Skeletal muscle tissue (tissue), 4 donors: Measurements from ENCODE around the gene TMEM106A. TPM values are rescaled to one million over a fixed set of nuclear protein-coding genes. Genes with fewer than 3 reads are reported as not detected.
"Not testable (repeated sequence)": the region's sequence is repeated elsewhere in the genome, so short reads cannot be mapped to it uniquely, and the experiment has no call there.

Experiments
- H3K27ac ChIP-seq: one replicate; pipeline ENCODE4 v1.7.0; 2013; ENCODE audit warnings: mild to moderate bottlenecking, low read depth, low read length, inconsistent platforms
- H3K27me3 ChIP-seq, 3 donors: one replicate each; pipeline ENCODE4 v1.7.0; 2013; ENCODE audit warnings: low read length in 3 of 3; ENCODE audit not compliant: control insufficient read depth in 3 of 3, insufficient read depth in 3 of 3
- H3K36me3 ChIP-seq, 3 donors: one replicate each; pipeline ENCODE4 v1.7.0; 2013; ENCODE audit warnings: low read length in 3 of 3; ENCODE audit not compliant: control insufficient read depth in 3 of 3, insufficient read depth in 3 of 3
- H3K4me1 ChIP-seq, 3 donors: one replicate each; pipeline ENCODE4 v1.7.0; 2013; ENCODE audit warnings: low read length in 3 of 3, mild to moderate bottlenecking in 3 of 3; ENCODE audit not compliant: control insufficient read depth in 3 of 3, insufficient read depth in 3 of 3
- H3K4me3 ChIP-seq, 3 donors: one replicate each; pipeline ENCODE4 v1.7.0; 2013; ENCODE audit warnings: low read length in 3 of 3
- H3K9ac ChIP-seq, 3 donors: one replicate each; pipeline ENCODE4 v1.7.0; 2013; ENCODE audit warnings: low read length in 3 of 3, mild to moderate bottlenecking in 3 of 3, moderate library complexity in 2 of 3, low read depth in 1 of 3
- H3K9me3 ChIP-seq, 3 donors: one replicate each; pipeline ENCODE4 v1.7.0; 2013; ENCODE audit warnings: low read length in 3 of 3; ENCODE audit not compliant: control insufficient read depth in 3 of 3
- total RNA-seq: library from RNA; depleted of rRNA; stranded (reverse); fragments of >200 nt; gene quantifications from one replicate; pipeline ENCODE4 v1.2.3, GENCODE V29; 2014
- donor health status: Osteomylitis.

TMEM106A gene
- total RNA-seq, 1 donor from 2014 or later: 5.2 TPM

DNA sequence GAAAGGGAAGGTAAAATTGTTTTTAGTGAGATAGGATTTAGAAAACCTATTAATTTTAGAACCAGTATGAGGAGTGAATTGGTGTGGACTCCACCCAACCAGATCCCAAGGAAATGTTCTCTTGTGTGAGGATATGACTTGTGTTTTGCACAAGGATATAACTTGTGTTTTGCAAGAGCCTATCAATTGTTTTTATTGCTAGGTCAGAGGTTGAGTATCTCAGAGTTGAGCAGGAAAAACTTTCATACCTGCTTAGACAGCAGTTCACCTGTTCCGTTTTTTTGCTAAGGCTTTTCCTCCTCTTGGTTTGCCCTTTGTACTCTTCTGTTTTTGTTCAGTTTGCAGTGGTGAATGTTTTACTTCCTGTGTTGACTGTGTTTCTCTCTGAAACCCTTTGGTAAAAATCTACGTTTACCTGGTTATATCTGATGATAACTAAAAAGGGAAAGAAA, 35.5 kb upstream of the TMEM106A start:
- H3K4me1 ChIP-seq: peaks cover 31 to 32% (median 31%) of the 10 kb centered on the region in 3 donors
- peak overlapping the region in 2 of 3 donors; percentile 13 to 46 for H3K9ac ChIP-seq
- H3K9me3 ChIP-seq: no peaks in the 10 kb centered on the region
- peak overlapping the region; percentile 22 for H3K27ac ChIP-seq
- H3K4me3 ChIP-seq: no peak overlapping the region
- H3K27me3 ChIP-seq: no peaks in the 10 kb centered on the region
- peaks cover 22 to 41% (median 29%) of the 10 kb centered on the region in 3 donors for H3K36me3 ChIP-seq

DNA sequence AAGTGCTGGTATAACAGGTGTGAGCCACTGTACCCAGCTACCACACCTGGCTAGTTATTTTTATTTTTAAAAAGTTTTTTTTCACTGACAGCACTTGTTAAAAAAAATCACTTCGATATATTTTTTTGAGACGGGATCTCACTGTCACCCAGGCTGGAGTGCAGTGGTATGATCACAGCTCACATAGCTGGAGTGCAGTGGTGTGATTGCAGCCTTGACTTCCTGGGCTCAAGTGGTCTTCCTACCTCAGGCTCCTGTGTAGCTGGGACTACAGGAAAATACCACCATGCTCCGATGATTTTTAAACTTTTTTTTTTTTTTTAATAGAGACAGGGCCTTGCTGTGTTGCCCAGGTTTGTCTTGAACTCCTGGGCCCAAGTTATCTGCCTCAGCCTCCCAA, 27.8 kb upstream of the TMEM106A start:
- no peaks in the 10 kb centered on the region for H3K4me1 ChIP-seq
- H3K27me3 ChIP-seq: no peaks in the 10 kb centered on the region
- H3K4me3 ChIP-seq: no peak overlapping the region
- no peak overlapping the region for H3K27ac ChIP-seq
- no peak overlapping the region for H3K9ac ChIP-seq
- H3K9me3 ChIP-seq: no peaks in the 10 kb centered on the region
- peaks cover 26 to 34% (median 29%) of the 10 kb centered on the region in 3 donors for H3K36me3 ChIP-seq

DNA sequence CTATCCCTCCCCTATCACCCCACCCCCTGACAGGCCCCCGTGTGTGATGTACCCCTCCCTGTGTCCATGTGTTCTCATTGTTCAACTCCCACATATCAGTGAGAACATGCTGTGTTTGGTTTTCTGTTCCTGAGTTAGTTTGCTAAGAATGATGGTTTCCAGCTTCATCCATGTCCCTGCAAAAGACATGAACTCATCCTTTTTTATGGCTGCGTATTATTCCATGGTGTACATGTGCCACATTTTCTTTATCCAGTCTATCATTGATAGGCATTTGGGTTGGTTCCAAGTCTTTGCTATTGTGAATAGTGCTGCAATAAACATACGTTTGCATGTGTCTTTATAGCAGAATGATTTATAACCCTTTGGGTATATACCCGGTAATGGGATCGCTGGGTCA, 25.0 kb upstream of the TMEM106A start:
- H3K9ac ChIP-seq, H3K4me1 ChIP-seq, H3K4me3 ChIP-seq, H3K27ac ChIP-seq, H3K9me3 ChIP-seq, H3K27me3 ChIP-seq: not testable (repeated sequence)
- H3K36me3 ChIP-seq: peaks cover 38 to 43% (median 41%) of the 10 kb centered on the region in 3 donors

DNA sequence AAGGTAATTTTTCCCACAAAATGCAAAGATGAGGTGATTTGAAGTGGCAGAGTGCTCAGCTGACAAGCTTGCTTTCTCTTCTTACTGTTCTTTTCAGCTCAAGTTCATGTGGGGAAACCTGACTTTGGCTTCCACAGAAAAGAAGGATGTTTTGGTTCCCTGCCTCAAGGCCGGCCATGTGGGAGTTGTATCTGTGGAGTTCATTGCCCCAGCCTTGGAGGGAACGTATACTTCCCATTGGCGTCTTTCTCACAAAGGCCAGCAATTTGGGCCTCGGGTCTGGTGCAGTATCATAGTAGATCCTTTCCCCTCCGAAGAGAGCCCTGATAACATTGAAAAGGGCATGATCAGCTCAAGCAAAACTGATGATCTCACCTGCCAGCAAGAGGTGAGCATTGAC, 18.4 kb upstream of the TMEM106A start:
- no peak overlapping the region for H3K27ac ChIP-seq
- no peak overlapping the region for H3K9ac ChIP-seq
- no peaks in the 10 kb centered on the region for H3K4me1 ChIP-seq
- no peaks in the 10 kb centered on the region for H3K27me3 ChIP-seq
- H3K4me3 ChIP-seq: no peak overlapping the region
- no peaks in the 10 kb centered on the region for H3K9me3 ChIP-seq
- H3K36me3 ChIP-seq: peaks cover 69 to 84% (median 79%) of the 10 kb centered on the region in 3 donors

DNA sequence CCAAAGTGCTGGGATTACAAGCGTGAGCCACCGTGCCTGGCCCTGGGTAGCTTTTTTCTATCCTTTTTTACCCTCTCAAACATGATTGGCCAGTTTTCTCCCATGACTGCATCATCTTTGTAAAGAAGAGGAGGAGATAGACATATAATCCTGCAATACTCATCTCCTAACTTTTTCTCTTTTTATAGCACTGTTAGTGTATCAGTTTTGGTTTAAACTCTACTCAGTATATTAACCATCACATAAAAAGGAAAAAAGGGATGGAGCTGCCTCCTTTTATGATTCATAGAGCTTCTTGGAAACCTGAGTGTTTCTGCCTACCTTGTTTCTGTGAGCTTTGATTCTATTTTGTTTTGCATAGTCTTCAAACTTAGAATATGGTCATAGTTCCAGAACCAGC, 12.0 kb upstream of the TMEM106A start:
- Histone ChIP-seq H3K27me3 (no peaks in the 10 kb centered on the region), H3K4me1 (no peaks in the 10 kb centered on the region), H3K9me3 (no peaks in the 10 kb centered on the region), H3K36me3 (peaks cover 67 to 78% (median 76%) of the 10 kb centered on the region in 3 donors), H3K4me3 (no peak overlapping the region), H3K9ac (no peak overlapping the region), H3K27ac (no peak overlapping the region)

DNA sequence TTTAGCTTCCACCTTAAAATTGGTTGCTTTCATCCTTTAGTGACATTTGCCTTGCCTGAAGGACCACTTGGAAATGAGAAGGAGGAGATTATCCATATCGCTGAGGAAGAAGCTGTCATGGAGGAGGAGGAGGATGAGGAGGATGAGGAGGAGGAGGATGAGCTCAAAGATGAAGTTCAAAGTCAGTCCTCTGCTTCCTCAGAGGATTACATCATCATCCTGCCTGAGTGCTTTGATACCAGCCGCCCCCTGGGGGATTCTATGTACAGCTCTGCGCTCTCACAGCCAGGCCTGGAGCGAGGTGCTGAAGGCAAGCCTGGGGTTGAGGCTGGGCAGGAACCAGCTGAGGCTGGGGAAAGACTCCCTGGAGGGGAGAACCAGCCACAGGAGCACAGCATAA, 11.5 kb upstream of the TMEM106A start:
- no peak overlapping the region for H3K27ac ChIP-seq
- H3K27me3 ChIP-seq: no peaks in the 10 kb centered on the region
- H3K4me1 ChIP-seq: no peaks in the 10 kb centered on the region
- H3K9me3 ChIP-seq: no peaks in the 10 kb centered on the region
- H3K36me3 ChIP-seq: peaks cover 65 to 78% (median 71%) of the 10 kb centered on the region in 3 donors
- no peak overlapping the region for H3K4me3 ChIP-seq
- H3K9ac ChIP-seq: no peak overlapping the region

DNA sequence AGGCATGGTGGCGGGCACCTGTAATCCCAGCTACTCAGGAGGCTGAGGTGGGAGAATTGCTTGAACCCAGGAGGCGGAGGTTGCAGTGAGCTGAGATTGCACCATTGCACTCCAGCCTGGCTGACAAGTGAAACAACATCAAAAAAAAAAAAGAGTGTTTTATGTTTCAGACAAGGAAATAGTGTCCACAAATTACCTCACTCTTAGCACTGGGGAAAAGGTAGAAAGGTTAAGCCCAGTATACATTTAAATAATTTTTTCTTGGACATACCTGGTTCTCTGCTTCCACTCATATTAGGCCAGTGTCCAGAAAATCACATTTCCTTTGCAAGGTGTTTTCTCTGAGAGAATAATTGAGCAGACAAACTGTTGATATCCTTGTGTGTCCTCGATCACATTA, 8.7 kb upstream of the TMEM106A start:
- not testable (repeated sequence) for H3K9ac ChIP-seq, H3K27ac ChIP-seq, H3K4me1 ChIP-seq, H3K4me3 ChIP-seq, H3K9me3 ChIP-seq, H3K27me3 ChIP-seq
- H3K36me3 ChIP-seq: peaks cover 57 to 78% (median 66%) of the 10 kb centered on the region in 3 donors

DNA sequence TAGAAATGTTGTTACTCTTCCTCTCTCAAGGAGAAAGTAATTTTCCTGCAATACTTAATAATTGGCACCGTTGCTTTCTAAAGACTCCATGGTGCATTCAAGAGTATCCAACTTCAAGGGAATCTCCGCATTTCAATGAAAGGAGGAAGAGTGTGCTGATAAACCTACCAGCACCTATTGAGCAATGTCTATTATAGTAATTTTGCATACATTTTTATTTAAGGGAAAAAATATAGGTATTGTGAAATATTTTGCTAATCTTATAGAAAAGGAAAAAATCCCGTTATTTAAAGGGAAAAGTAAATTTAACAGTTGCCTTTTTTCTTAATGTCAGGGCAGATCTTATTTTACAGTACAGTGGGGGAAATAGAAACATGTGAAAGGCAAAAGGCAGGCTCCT, 1.1 kb upstream of the TMEM106A start:
- Histone ChIP-seq H3K4me1 (peaks cover 0 to 5% (median 0%) of the 10 kb centered on the region in 3 donors), H3K27ac (no peak overlapping the region), H3K4me3 (no peak overlapping the region), H3K36me3 (peaks cover 18 to 52% (median 48%) of the 10 kb centered on the region in 3 donors), H3K27me3 (no peaks in the 10 kb centered on the region), H3K9me3 (no peaks in the 10 kb centered on the region), H3K9ac (peak overlapping the region in 1 of 3 donors; percentile 10)

DNA sequence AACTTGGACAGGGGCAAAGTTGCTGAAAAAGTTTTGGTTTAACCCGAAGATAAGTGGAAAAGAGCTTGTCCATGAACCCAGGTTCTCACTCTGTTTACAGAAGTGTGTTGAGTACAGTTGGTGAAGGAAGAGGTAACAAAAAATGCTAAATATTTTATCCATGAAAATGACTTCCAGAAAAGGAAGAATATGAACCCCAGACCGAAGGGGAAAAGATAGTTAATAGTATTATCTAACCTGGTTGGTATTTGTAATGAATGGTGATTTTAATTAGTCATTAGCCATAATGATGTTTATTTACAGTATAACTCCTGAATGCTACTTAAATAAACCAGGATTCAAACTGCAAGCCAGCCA, 574 bp upstream of the TMEM106A start:
- no peaks in the 10 kb centered on the region for H3K9me3 ChIP-seq
- H3K4me1 ChIP-seq: peaks cover 0 to 5% (median 0%) of the 10 kb centered on the region in 3 donors
- H3K4me3 ChIP-seq: peak overlapping the region in 2 of 3 donors; percentile 25 to 36
- H3K27ac ChIP-seq: peak overlapping the region; percentile 14
- H3K9ac ChIP-seq: peak overlapping the region in 2 of 3 donors; percentile 10 to 63
- H3K36me3 ChIP-seq: peaks cover 23 to 56% (median 51%) of the 10 kb centered on the region in 3 donors
- no peaks in the 10 kb centered on the region for H3K27me3 ChIP-seq

DNA sequence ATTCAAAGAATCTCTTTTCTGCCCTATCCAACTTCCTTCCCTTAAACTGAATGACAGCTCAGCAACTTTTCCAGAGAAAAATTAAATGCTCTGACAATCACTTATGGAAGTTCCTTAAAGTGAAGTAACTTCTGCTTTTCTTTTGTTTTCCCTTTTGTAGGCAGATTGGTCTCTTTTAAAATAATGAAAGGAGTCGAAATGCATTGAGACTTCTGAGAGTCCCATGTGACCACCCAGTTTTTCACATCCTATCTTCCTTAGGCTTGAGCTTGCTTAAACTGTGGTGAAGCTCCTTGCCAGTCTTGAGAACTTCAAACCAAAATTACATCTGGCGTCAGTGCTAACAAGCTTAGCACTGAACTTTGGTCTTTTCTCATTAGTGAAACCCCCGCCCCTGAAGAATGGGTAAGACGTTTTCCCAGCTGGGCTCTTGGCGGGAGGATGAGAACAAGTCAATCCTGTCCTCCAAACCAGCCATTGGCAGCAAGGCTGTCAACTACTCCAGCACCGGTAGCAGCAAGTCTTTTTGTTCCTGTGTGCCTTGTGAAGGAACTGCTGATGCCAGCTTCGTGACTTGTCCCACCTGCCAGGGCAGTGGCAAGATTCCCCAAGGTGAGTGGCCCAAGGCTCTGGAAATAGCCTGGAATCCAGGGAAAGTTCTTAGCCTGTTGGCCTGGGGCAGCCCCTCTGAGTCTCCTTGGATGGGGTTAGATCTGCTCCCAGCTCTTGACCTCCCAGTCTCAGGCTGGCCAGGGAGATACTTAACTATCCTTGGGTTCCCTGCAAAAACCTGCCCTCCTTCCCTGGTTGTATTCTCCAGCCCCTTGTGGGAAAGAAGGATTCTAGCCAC, 1.2 kb downstream of the TMEM106A start:
- H3K27me3 ChIP-seq: no peaks in the 10 kb centered on the region
- peaks cover 0 to 5% (median 0%) of the 10 kb centered on the region in 3 donors for H3K4me1 ChIP-seq
- H3K27ac ChIP-seq: peak overlapping the region; percentile 70
- H3K36me3 ChIP-seq: peaks cover 31 to 57% (median 50%) of the 10 kb centered on the region in 3 donors
- peak overlapping the region; percentile 27 to 80 (median 68) for H3K9ac ChIP-seq
- no peaks in the 10 kb centered on the region for H3K9me3 ChIP-seq
- H3K4me3 ChIP-seq: peak overlapping the region in 2 of 3 donors; percentile 69 to 77
